Measurements from ENCODE around the gene ETV6.

ETV6 gene

DNA sequence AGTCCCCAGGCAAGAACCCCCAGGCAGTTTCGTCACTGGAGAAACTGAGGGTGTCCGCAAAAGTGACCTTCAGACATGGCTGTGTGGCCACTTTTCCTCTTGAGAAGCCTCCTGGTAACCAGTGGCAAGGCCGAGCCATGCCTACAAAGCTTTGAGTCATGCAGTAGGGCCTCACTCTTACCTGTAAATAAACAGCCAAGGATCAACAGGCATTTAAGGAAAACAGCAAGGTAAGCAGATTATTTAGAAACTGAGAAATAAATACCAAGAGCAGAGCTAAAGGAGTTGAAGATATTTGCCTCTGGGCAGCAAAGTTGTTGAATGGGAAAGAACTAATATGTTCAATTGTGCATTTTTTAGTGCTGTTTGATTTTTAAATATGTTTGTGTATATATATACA lies 280.2 kb downstream of the ETV6 start:
- no peak for DNase-seq (ENCODE audit: extremely low spot score)

DNA sequence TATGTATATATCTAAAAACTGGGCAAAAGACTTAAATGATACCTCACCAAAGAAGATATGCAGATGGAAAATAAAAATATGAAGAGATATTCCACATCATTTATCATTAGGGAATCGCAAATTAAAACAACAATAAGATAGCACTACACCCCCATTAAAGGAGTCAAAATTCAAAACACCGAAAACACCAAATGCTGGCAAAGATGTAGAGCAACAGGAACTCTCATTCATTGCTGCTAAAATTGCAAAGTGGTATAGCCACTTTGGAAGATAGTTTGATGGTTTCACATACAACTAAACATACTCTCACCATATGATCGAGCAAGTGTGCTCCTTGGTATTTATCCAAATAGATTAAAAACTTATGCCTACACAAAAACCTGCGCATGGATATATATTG lies 289.7 kb downstream of the ETV6 start:
- DNase-seq (ENCODE audit: extremely low spot score): no peak
- CTCF ChIA-PET: no interaction called here
- TF ChIP-seq, protein P1, sequence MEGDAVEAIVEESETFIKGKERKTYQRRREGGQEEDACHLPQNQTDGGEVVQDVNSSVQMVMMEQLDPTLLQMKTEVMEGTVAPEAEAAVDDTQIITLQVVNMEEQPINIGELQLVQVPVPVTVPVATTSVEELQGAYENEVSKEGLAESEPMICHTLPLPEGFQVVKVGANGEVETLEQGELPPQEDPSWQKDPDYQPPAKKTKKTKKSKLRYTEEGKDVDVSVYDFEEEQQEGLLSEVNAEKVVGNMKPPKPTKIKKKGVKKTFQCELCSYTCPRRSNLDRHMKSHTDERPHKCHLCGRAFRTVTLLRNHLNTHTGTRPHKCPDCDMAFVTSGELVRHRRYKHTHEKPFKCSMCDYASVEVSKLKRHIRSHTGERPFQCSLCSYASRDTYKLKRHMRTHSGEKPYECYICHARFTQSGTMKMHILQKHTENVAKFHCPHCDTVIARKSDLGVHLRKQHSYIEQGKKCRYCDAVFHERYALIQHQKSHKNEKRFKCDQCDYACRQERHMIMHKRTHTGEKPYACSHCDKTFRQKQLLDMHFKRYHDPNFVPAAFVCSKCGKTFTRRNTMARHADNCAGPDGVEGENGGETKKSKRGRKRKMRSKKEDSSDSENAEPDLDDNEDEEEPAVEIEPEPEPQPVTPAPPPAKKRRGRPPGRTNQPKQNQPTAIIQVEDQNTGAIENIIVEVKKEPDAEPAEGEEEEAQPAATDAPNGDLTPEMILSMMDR (IDR thresholded peaks at IDR 0.05; ENCODE audit: control extremely low read depth, extremely low read depth, low read depth, missing control alignments): no peak
- POLR2A ChIA-PET: no interaction called here

More for the DNA sequence above, 280.2 kb downstream of the ETV6 start:
- TF ChIP-seq, protein P1 (IDR thresholded peaks at IDR 0.05; ENCODE audit: control extremely low read depth, extremely low read depth, low read depth, missing control alignments): no peak
- ChIA-PET POLR2A (no interaction called here), CTCF (no interaction called here)

DNA sequence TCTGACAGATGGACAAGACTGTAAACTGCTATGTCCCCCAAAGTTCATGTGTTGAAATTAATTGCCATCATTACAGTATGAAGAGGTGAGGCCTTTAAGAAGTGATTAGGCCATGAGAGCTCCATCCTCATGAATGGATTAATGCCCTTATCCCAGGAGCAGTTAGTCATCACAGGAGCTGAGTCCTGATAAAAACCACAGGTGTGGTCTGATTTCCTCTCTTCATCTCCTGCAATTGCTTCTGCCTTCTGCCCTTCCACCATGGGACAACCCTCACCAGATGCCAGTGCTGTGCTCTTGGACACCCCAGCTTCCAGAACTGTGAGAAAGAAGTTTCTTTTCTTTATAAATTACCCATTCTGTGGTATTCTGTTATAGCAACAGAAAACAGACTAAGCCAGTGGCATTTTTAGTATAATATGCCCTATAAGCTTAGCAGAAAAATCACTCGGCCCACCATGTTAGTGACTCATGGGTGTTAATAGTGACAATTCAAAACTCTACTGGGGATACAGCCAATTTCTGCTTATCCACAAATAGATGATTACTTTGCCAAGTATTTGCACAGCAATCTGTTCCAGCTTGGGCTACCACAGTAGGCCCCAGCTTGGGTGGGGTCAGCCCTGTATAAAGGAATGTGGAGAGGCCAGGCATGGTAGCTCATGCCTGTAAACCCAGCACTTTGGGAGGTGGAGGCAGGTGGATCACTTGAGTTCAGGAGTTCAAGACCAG lies 292.3 kb downstream of the ETV6 start:
- ChIA-PET CTCF (interaction anchor here (1.0 to 1.2 kb wide), 4 partner anchors 8 to 32 kb away, joined by 3 read pairs; no protein-coding TSS in a partner anchor), POLR2A (no interaction called here)
- TF ChIP-seq, protein P1 (IDR thresholded peaks at IDR 0.05; ENCODE audit: control extremely low read depth, extremely low read depth, low read depth, missing control alignments): no peak
- DNase-seq (ENCODE audit: extremely low spot score): no peak

DNA sequence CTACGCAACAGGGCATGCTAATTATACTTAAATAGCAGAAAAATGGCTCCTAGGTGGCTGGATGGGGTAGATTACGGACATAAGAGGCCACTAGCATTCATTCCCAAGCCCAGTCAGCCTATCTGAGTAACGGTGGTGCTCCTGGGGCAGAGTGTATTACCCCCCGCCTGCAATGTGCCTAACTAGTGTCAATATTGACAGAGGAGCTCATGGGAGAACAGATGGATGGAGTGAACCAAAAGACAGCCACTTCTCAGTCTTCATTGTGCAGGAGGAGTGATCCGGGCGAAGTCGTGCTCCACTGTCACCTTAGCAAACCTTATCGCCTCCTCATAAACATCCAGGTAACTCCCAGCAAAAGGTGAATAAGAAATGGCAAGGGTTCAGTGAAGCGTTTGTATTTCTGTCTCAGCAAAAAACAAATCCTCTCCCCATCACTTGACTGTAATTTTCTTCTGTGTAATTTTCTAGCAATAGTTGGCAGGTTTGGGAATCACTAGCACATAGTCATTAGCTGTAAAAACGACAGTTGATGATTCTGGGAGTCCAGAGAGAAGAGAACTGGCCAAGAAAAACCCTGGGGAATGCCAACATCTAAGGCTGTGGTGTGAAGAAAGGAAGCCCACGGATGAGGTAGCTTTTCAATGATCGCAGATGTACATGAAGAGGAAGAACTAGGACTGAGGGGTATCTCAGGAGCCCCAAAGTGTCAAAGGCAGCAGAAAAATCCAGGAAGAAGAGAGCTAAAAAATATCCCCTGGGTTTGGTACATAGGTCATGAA lies 294.6 kb downstream of the ETV6 start:
- CTCF ChIA-PET: interaction anchor here (1.0 to 1.6 kb wide), 3 partner anchors 9 to 20 kb away, joined by 3 to 4 read pairs (median 3); no protein-coding TSS in a partner anchor
- TF ChIP-seq, protein P1 (IDR thresholded peaks at IDR 0.05; ENCODE audit: control extremely low read depth, extremely low read depth, low read depth, missing control alignments): no peak
- POLR2A ChIA-PET: no interaction called here
- DNase-seq (ENCODE audit: extremely low spot score): no peak

Measured in GM10248 (cell line).